Testis (tissue), 2 donors: ENCODE results near the gene EMILIN3.

Experiments used
- CTCF ChIP-seq, 3 experiments: fragments of 450-650 bp in 2 of 3; fragments of 200-600 bp in 1 of 3; sonication (generic) in 1 of 3; IDR thresholded peaks; one replicate each; pipeline ENCODE4 v1.5.1; 2016 to 2019; ENCODE audit warnings: antibody characterized with exemption in 3 of 3, mild to moderate bottlenecking in 2 of 3, moderate library complexity in 1 of 3
- POLR2A ChIP-seq: fragments of 450-650 bp; IDR thresholded peaks from one replicate; pipeline ENCODE4 v1.6.1; 2017; ENCODE audit warnings: antibody characterized with exemption, mild to moderate bottlenecking, moderate library complexity

GRCh38 chr20:41406896-41407444, 40.4 kb upstream of the EMILIN3 start:
- TF ChIP-seq CTCF (IDR thresholded peaks at IDR 0.05) (no peak), POLR2A (no peak)
